HCT116 (cell line): ENCODE measurements around the gene HORMAD2.

ENCODE experiments used
- ATF3 ChIP-seq: IDR thresholded peaks from 2 replicates; pipeline ENCODE4 v1.6.1; 2012
- EZH2 ChIP-seq: fragments of 200-600 bp; sonication (generic); IDR thresholded peaks from 2 replicates; pipeline ENCODE4 v1.6.1; 2017; ENCODE audit warnings: antibody characterized with exemption, mixed run types
- TF ChIP-seq, protein P1 (sequence below), 3 experiments: fragments of 200-600 bp in 1 of 3; sonication (generic) in 1 of 3; IDR thresholded peaks in 2 of 3; conservative IDR thresholded peaks in 1 of 3; 2 replicates each; pipeline ENCODE4 v1.5.1; 2012 to 2017; ENCODE audit warnings: low read depth in 2 of 3, low read length in 2 of 3, antibody characterized with exemption in 1 of 3, borderline replicate concordance in 1 of 3, control low read depth in 1 of 3, mild to moderate bottlenecking in 1 of 3, mixed read lengths in 1 of 3, mixed run types in 1 of 3, moderate library complexity in 1 of 3; ENCODE audit not compliant: insufficient read depth in 1 of 3

GRCh38 chr22:30097861-30098260, 17.6 kb downstream of the HORMAD2 start:
- TF ChIP-seq ATF3 (no peak), EZH2 (no peak)
- TF ChIP-seq, protein P1, sequence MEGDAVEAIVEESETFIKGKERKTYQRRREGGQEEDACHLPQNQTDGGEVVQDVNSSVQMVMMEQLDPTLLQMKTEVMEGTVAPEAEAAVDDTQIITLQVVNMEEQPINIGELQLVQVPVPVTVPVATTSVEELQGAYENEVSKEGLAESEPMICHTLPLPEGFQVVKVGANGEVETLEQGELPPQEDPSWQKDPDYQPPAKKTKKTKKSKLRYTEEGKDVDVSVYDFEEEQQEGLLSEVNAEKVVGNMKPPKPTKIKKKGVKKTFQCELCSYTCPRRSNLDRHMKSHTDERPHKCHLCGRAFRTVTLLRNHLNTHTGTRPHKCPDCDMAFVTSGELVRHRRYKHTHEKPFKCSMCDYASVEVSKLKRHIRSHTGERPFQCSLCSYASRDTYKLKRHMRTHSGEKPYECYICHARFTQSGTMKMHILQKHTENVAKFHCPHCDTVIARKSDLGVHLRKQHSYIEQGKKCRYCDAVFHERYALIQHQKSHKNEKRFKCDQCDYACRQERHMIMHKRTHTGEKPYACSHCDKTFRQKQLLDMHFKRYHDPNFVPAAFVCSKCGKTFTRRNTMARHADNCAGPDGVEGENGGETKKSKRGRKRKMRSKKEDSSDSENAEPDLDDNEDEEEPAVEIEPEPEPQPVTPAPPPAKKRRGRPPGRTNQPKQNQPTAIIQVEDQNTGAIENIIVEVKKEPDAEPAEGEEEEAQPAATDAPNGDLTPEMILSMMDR (IDR thresholded peaks at IDR 0.05 in 2 of 3, conservative IDR thresholded peaks at IDR 0.05 in 1 of 3; ENCODE audit: borderline replicate concordance in 1 of 3, insufficient read depth in 1 of 3, low read depth in 2 of 3, low read length in 2 of 3), result no peak
